Measurements from ENCODE around the gene LCN12.

Gene LCN12

GRCh38 chr9:136926749-136927148, 25.3 kb upstream of the LCN12 start:
- no peak for DNase-seq (ENCODE audit: low read depth)

- DNase-seq (ENCODE audit: low read depth): no peak
These were observed 24.5 kb upstream of the LCN12 start for GRCh38 chr9:136927343-136928271.

DNA sequence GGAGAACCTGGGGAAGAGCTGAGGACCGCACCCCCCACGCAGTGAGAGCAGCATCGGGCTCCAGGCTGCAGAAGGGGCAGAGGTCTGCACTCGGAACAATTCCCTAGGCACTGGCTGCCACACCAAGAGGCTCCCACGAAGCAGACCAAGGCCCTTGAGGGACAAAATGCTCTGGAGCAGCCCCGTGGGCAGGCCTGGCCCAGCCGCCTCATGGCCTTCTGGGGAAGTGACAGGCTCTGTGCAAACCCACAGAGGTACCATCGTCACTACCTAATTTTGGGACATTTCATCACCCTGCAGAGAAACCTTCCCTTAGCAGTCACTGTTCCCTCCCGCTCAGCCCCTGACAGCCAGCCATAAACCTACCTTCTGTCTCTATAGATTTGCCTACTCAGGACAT, 23.5 kb upstream of the LCN12 start:
- no peak for DNase-seq (ENCODE audit: low read depth)

- no peak for DNase-seq (ENCODE audit: low read depth)
These were observed 22.1 kb upstream of the LCN12 start for GRCh38 chr9:136930014-136930413.

- DNase-seq (ENCODE audit: low read depth): no peak
These were observed 20.4 kb upstream of the LCN12 start for GRCh38 chr9:136931611-136932130.

GRCh38 chr9:136934277-136934676, 17.8 kb upstream of the LCN12 start:
- no peak for DNase-seq (ENCODE audit: low read depth)

DNA sequence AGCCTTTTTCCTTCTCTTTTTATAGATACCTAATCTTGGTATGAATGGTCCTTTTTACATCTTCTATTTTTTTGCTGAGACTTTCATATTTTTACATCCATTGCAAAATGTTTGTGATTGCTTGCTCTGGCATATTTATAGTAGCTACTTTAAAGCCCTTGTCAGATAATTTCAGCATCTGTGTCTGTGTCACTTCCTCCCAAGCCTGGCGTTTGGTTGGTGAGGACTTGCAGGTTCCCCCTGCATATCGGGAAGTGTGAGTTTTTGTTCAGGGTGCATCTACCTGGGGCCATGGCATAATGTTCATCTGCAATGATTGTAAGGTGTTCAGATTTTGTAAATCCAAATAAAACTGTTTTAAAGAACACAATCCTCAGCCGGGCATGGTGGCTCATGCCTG, 16.4 kb upstream of the LCN12 start:
- no peak for DNase-seq (ENCODE audit: low read depth)

- DNase-seq (ENCODE audit: low read depth): no peak
These were observed 15.4 kb upstream of the LCN12 start for GRCh38 chr9:136936645-136937170.

- no peak for DNase-seq (ENCODE audit: low read depth)
These were observed 14.7 kb upstream of the LCN12 start for GRCh38 chr9:136937186-136938001.

GRCh38 chr9:136939431-136939995, 12.6 kb upstream of the LCN12 start:
- no peak for DNase-seq (ENCODE audit: low read depth)

- no peak for DNase-seq (ENCODE audit: low read depth)
These were observed 12.0 kb upstream of the LCN12 start for GRCh38 chr9:136939996-136940525.

- DNase-seq (ENCODE audit: low read depth): no peak
These were observed 11.4 kb upstream of the LCN12 start for GRCh38 chr9:136940526-136941230.

DNA sequence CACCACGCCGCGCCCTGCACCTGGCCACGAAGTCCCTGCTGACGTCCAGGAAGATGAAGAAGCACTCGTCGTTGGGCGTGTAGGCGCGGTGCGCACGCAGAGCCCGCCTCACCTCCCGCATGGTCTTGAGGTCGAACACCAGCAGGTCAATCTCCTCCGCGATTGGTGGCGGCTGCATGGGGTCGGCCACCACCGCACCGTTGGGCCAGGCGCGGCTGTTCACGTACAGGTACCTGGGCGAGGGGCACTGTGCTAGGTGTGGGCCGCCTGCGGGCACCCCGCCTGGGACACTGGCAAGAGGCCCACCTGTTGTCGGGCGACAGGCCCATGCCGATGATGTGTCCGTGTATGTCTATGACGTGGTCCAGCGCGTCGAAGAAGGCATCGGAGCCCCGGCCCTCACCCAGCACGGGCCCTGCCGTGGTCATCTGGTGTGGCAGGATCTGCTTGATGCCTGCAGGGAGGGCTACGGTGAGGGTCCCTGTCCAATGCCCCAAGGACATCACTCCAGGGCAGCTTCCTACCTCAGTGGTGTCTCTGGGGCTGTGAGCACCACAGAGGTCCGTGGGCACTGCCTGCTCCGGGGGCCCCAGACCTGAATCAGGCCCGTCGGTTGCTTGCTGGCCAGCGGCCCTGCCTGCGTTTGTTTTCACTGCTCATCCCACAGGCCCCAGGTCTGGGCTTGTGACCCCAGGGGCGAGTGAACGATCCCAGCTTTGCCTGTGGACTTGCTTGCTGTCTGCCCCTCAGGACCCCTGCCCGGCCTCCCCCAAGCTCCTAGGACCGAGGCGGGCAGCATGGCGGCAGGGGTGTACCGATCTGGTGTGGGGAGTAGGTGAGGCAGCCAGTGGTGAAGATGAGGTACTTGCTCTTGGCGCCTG, 10.6 kb upstream of the LCN12 start:
- DNase-seq (ENCODE audit: low read depth): no peak

- no peak for DNase-seq (ENCODE audit: low read depth)
These were observed 9.8 kb upstream of the LCN12 start for GRCh38 chr9:136942112-136942880.

DNA sequence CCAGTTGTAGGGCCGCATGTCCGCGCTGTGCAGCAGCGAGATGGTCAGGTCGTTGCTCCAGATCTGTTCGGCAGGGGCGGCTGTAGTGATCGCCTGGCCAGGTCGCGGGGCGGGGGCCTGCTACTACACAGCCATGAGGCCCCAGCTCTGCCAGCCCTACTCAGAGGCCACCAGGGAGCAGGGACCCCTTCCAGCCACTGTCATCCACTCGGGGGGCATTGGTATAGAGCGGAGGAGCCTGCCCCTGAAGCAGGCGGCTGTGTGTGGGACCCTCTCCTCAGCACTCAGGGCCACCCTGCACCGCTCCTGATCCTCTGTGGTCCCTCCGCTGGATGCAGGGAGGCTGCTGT, 9.2 kb upstream of the LCN12 start:
- DNase-seq (ENCODE audit: low read depth): no peak

DNA sequence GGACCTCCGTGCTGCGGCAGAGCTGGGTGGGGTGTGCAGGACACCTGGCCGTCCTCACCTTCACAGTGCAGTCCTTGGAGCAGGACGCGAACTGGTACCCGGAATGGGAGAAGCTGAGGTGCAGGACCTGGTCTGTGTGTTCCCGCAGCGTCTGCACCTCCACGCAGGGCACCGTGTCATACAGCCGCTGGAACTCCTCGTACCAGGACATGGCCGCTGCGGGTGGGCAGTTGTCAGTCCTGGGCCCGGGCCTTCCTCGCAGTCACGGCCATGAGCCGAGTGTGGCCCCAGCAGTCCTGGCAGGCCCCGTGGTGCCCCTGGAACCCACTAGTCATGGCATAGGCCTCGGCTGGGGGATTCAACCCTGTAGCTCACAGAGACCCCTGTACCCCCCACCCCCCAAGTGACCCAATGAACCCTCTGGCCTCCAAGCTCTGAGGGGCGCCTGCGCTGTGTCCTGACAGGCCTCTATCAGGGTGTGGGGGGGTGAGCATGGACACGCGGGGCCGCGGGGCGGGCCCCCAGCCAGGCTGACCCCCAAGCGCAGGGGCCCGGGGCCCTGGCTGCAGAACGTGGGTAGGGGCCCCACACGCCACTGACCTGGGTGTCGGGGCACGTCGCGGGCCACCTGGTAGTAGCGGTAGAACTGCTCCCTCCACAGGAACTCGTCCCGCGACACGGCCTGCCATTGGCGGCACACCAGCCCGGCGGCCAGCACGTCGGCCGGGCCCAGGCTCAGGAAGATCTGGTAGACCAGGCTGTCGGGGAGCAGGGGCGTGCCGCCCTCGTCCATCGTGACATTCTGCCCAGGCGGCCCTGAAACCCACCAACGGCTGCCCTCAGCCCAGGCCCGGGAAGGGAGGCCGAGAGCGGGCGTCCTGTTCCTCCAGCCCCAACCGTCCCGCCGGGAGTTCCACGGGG, 8.5 kb upstream of the LCN12 start:
- no peak for DNase-seq (ENCODE audit: low read depth)

- DNase-seq (ENCODE audit: low read depth): no peak
These were observed 7.9 kb upstream of the LCN12 start for GRCh38 chr9:136944212-136944518.

GRCh38 chr9:136944519-136945332, 7.3 kb upstream of the LCN12 start, which contains the start of the genes C8G and FBXW5:
C8G (plus strand) TSS chr9:136945243; CDS start chr9:136945321, 78 bp downstream.
FBXW5 (minus strand) TSS chr9:136944738; CDS start chr9:136944083, 655 bp downstream.
- DNase-seq (ENCODE audit: low read depth): peak; percentile 88
